Colonic mucosa (tissue), 4 donors: Measurements from ENCODE around the gene ZNF526. TPM values are rescaled to one million over a fixed set of nuclear protein-coding genes. Genes with fewer than 3 reads are reported as not detected.

ENCODE experiments used
- DNase-seq: peaks from one replicate; pipeline ENCODE4 v3.0.0-alpha.2; 2020
- H3K27ac ChIP-seq: fragments of 200-600 bp; one replicate; pipeline ENCODE4 v1.8.0; 2021
- H3K27me3 ChIP-seq: fragments of 200-600 bp; one replicate; pipeline ENCODE4 v1.8.0; 2021
- H3K36me3 ChIP-seq: fragments of 200-600 bp; one replicate; pipeline ENCODE4 v1.8.0; 2021
- H3K4me1 ChIP-seq: fragments of 200-600 bp; one replicate; pipeline ENCODE4 v1.8.0; 2021; ENCODE audit warnings: mild to moderate bottlenecking
- H3K4me3 ChIP-seq: fragments of 200-600 bp; one replicate; pipeline ENCODE4 v1.8.0; 2021
- H3K9ac ChIP-seq, 2 donors: one replicate each; pipeline ENCODE4 v1.7.0; 2013; ENCODE audit warnings: control low read depth in 2 of 2, low read depth in 2 of 2, low read length in 2 of 2
- H3K9me3 ChIP-seq: fragments of 200-600 bp; one replicate; pipeline ENCODE4 v1.8.0; 2021
- intact Hi-C: fragments of 100-400 bp; cut with DNase I; formaldehyde crosslinking; loops from one replicate; pipeline ENCODE4 v1.14.1; 2022
- total RNA-seq, 2 donors: library from RNA; stranded (reverse); fragmentation: NEBNext Ultra II Directional in 1 of 2; extraction: Animal tissue kit (Norgen Biotek cat#: 25700) in 1 of 2; gene quantifications; one replicate each; pipeline ENCODE4 v1.2.1, GENCODE V29; 2021
- TF ChIP-seq, protein P1 (sequence below): fragments of 200-600 bp; IDR thresholded peaks from one replicate; pipeline ENCODE4 v1.8.0; 2022; ENCODE audit warnings: antibody characterized with exemption, mild to moderate bottlenecking
- donor health status: healthy.
- donor health status: DM: no; HTN: no; CAD: no.
- donor health status: DM: no; HTN: no; CAD: no.

Gene ZNF526
- total RNA-seq, 2 donors from 2014 or later, result 9.3 to 12.8 TPM

DNA sequence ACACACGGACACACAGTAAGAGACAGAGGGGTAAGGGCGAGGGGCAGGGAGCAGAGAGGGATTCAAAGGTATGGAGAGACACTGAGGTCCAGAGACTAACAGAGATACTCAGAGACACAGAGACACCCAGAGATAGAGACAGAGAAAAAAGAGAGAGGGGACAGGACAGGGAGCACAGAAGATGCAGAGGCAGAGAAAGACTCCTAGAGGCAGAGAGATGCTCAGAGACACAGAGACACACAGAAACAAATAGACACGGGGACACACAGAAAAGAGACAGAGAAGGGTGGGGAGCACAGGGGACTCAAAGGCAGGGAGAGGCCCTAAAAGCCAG, 42.5 kb upstream of the ZNF526 start:
- Histone ChIP-seq H3K27ac (no peak overlapping the region), H3K9ac (no peak overlapping the region), H3K36me3 (no peaks in the 10 kb centered on the region), H3K4me3 (no peak overlapping the region), H3K4me1 (no peaks in the 10 kb centered on the region), H3K9me3 (no peaks in the 10 kb centered on the region), H3K27me3 (peaks cover 44% of the 10 kb centered on the region)
- no peak for DNase-seq
- intact Hi-C loops, result no loop called here
- TF ChIP-seq, protein P1, sequence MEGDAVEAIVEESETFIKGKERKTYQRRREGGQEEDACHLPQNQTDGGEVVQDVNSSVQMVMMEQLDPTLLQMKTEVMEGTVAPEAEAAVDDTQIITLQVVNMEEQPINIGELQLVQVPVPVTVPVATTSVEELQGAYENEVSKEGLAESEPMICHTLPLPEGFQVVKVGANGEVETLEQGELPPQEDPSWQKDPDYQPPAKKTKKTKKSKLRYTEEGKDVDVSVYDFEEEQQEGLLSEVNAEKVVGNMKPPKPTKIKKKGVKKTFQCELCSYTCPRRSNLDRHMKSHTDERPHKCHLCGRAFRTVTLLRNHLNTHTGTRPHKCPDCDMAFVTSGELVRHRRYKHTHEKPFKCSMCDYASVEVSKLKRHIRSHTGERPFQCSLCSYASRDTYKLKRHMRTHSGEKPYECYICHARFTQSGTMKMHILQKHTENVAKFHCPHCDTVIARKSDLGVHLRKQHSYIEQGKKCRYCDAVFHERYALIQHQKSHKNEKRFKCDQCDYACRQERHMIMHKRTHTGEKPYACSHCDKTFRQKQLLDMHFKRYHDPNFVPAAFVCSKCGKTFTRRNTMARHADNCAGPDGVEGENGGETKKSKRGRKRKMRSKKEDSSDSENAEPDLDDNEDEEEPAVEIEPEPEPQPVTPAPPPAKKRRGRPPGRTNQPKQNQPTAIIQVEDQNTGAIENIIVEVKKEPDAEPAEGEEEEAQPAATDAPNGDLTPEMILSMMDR, result no peak

DNA sequence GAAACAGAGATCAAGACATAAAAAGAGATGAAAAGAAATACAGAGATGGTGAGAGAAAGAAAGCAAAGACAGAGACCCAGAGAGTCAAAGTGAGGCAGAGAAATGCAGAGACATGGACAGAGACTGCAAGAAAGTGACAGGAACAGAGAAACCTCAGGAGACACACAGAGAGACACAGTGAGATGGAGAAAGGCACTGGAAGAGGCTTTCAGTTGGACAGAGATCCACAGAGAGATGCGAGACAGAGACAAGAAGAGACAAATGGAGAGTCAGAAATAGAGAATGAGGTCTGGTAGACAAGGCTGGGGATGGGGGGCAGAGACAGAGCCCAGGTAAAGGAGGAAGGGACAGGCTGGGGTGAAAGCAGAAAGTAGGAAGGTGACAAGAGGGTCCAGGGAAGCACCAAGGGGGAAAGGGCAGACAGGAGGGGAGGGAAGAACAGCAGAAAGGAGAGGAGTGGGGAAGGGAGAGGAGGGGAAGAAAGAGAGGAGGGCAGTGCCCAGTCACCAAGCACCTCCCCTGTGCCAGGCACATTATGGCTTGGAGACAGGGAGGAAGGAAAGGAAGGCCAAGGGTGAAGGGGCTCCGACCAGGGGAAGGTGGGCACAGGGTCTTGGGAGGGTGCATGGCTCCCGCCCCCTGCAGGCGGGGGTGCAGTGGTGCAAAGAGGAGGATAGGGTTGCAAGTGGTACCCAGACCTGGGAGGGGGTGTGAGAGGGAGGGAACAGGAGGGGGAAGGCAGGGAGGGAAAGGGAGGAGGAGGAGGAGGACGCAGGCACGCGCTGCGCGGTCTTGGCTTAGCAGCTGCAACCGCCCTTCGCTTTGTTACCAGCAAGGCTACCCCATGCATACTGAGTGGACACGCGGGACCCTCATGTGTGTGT, 41.1 kb upstream of the ZNF526 start:
- no peaks in the 10 kb centered on the region for H3K36me3 ChIP-seq
- no peak overlapping the region for H3K4me3 ChIP-seq
- no peak overlapping the region for H3K9ac ChIP-seq
- DNase-seq, result no peak
- TF ChIP-seq, protein P1, result no peak
- no peaks in the 10 kb centered on the region for H3K4me1 ChIP-seq
- H3K9me3 ChIP-seq, result no peaks in the 10 kb centered on the region
- intact Hi-C loops, result no loop called here
- no peak overlapping the region for H3K27ac ChIP-seq
- peaks cover 44% of the 10 kb centered on the region for H3K27me3 ChIP-seq

DNA sequence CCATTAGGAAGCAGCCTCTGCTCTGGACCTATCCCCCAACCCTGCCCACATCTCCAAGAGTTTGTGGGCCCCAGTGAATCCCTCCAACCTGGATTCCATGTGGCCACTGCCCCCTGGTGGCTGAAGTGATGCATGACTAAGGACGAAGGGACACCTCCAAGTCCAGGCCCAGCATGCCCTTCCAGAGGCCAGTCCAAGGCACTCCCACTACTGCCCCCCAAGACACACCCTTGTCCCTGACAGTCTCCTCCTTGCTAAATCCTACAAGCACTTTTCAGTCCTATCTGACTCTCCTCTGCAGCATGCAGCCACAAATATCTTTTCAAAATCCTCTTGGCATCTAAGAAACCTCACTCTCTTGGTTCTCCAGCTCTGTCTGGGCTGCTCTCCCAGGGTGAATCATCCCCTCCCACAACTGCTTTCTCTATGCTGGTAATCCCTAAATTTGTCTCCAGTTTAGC, 35.7 kb upstream of the ZNF526 start:
- H3K36me3 ChIP-seq, result no peaks in the 10 kb centered on the region
- H3K9ac ChIP-seq, result peak overlapping the region in 1 of 2 donors; percentile 46
- peaks cover 4% of the 10 kb centered on the region for H3K4me1 ChIP-seq
- H3K9me3 ChIP-seq, result no peaks in the 10 kb centered on the region
- H3K4me3 ChIP-seq, result no peak overlapping the region
- intact Hi-C loops, result no loop called here
- TF ChIP-seq, protein P1, result peak; percentile 91
- H3K27ac ChIP-seq, result no peak overlapping the region
- peak; percentile 79 for DNase-seq
- H3K27me3 ChIP-seq, result peaks cover 4% of the 10 kb centered on the region

DNA sequence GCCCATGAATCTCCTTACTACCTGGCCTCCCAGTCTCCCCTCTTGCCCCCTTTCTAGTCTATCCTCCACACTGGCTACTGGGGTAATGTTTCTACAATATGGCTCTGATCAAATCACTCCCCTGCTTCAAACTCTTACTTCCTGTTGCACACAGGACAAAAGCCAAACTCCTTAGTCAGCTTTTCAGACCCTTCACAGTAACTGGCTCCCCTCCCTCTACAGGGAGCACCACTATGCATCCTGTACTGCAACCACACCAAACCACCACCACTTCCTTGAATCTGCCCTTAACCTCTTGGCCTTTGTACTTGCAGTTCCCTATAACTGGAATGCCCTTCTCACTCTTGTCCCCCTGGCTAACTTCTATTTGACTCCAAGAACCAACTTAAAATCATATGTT, 34.8 kb upstream of the ZNF526 start:
- TF ChIP-seq, protein P1, result no peak
- no peak for DNase-seq
- no peak overlapping the region for H3K4me3 ChIP-seq
- H3K27me3 ChIP-seq, result no peaks in the 10 kb centered on the region
- H3K9ac ChIP-seq, result no peak overlapping the region
- no peak overlapping the region for H3K27ac ChIP-seq
- intact Hi-C loops, result no loop called here
- peaks cover 4% of the 10 kb centered on the region for H3K4me1 ChIP-seq
- no peaks in the 10 kb centered on the region for H3K36me3 ChIP-seq
- H3K9me3 ChIP-seq, result no peaks in the 10 kb centered on the region

DNA sequence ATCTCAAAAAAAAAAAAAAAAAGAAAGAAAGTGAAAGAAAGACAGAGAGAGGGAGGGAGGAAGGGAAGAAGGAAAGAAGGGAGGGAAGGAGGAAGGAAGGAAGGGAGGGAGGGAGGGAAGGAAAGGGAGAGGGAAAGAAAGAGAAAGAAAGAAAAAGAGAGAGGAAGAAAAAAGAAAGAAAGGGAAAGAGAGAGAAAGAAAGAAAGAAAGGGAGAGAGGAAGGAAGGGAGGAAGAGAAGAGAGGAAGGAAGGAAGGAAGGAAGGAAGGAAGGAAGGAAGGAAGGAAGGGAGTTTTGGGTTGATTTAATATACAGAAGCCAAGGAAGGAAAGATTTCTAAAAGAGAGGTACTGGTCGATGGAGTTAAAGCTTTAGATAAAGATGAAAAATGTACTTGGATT, 31.4 kb upstream of the ZNF526 start:
- intact Hi-C loops, result no loop called here
- peaks cover 10% of the 10 kb centered on the region for H3K4me1 ChIP-seq
- no peaks in the 10 kb centered on the region for H3K9me3 ChIP-seq
- H3K36me3 ChIP-seq, result no peaks in the 10 kb centered on the region
- DNase-seq, result no peak
- no peak overlapping the region for H3K27ac ChIP-seq
- TF ChIP-seq, protein P1, result no peak
- no peak overlapping the region for H3K4me3 ChIP-seq
- H3K9ac ChIP-seq, result no peak overlapping the region
- no peaks in the 10 kb centered on the region for H3K27me3 ChIP-seq
